Breast epithelium (tissue), 4 donors: ENCODE results near the gene GHRH. TPM values are rescaled to one million over a fixed set of nuclear protein-coding genes. Genes with fewer than 3 reads are reported as not detected.

Experiments
- DNase-seq, 2 donors: peaks; one replicate each; pipeline ENCODE4 v3.0.0-alpha.2; 2019; ENCODE audit warnings: low spot score in 2 of 2
- H3K27ac ChIP-seq, 2 donors: fragments of 200-600 bp; sonication (generic) in 1 of 2; one replicate each; pipeline ENCODE4 v1.5.1; 2016 to 2019; ENCODE audit warnings: mild to moderate bottlenecking in 1 of 2
- H3K27me3 ChIP-seq, 2 donors: fragments of 200-600 bp; sonication (generic) in 1 of 2; one replicate each; pipeline versions ENCODE4 v1.5.1 to v1.6.0; 2017 to 2019; ENCODE audit warnings: control low read depth in 1 of 2, mild to moderate bottlenecking in 1 of 2
- H3K36me3 ChIP-seq: fragments of 200-600 bp; one replicate; pipeline ENCODE4 v1.5.1; 2019
- H3K4me1 ChIP-seq, 2 donors: fragments of 200-600 bp; sonication (generic); one replicate each; pipeline ENCODE4 v1.5.1; 2016 to 2019; ENCODE audit warnings: control low read depth in 1 of 2
- H3K4me3 ChIP-seq, 3 donors: fragments of 200-600 bp; sonication (generic); 1 replicate in 2 of 3; 2 replicates in 1 of 3; pipeline ENCODE4 v1.5.1; 2016 to 2019; ENCODE audit warnings: mild to moderate bottlenecking in 3 of 3, moderate library complexity in 2 of 3
- H3K9me3 ChIP-seq, 2 donors: fragments of 200-600 bp; sonication (generic) in 1 of 2; one replicate each; pipeline ENCODE4 v1.5.1; 2016 to 2019; ENCODE audit warnings: control low read depth in 1 of 2
- CTCF ChIP-seq, 3 donors: fragments of 450-650 bp; IDR thresholded peaks; one replicate each; pipeline ENCODE4 v1.5.1; 2016 to 2017; ENCODE audit warnings: antibody characterized with exemption in 3 of 3, mild to moderate bottlenecking in 3 of 3, moderate library complexity in 3 of 3
- POLR2A ChIP-seq: fragments of 450-650 bp; IDR thresholded peaks from one replicate; pipeline ENCODE4 v1.6.1; 2016; ENCODE audit warnings: antibody characterized with exemption, mild to moderate bottlenecking, moderate library complexity
- POLR2AphosphoS5 ChIP-seq, 3 donors: sonication (generic); formaldehyde crosslinking; IDR thresholded peaks; one replicate each; pipeline ENCODE4 v1.6.1; 2017; ENCODE audit warnings: antibody characterized with exemption in 3 of 3
- intact Hi-C: fragments of 100-400 bp; cut with DNase I; formaldehyde crosslinking; loops from one replicate; pipeline ENCODE4 v1.15.1; 2023; ENCODE audit warnings: low total_unique reads
- total RNA-seq, 3 donors: library from RNA; depleted of rRNA; stranded (reverse); fragments of >200 nt; gene quantifications; one replicate each; pipeline ENCODE4 v1.1.0, GENCODE V29; 2016

Gene GHRH
- total RNA-seq, 3 donors from 2014 or later, result not detected

- TF ChIP-seq POLR2A (no peak), POLR2AphosphoS5 (IDR thresholded peaks at IDR 0.05) (no peak), CTCF (IDR thresholded peaks at IDR 0.05) (no peak)
Observed at GRCh38 chr20:37238935-37239451, 22.6 kb downstream of the GHRH start.

GRCh38 chr20:37238426-37238825, 23.2 kb downstream of the GHRH start:
- H3K9me3 ChIP-seq, result no peaks in the 10 kb centered on the region
- H3K36me3 ChIP-seq, result peaks cover 8% of the 10 kb centered on the region
- no peak for TF ChIP-seq POLR2A
- no peak for TF ChIP-seq CTCF (IDR thresholded peaks at IDR 0.05)
- TF ChIP-seq POLR2AphosphoS5 (IDR thresholded peaks at IDR 0.05), result no peak
- no peaks in the 10 kb centered on the region for H3K27me3 ChIP-seq
- intact Hi-C loops, result no loop called here
- peaks cover 0 to 2% of the 10 kb centered on the region in 2 donors for H3K4me1 ChIP-seq
- H3K27ac ChIP-seq, result no peak overlapping the region
- DNase-seq, result no peak
- H3K4me3 ChIP-seq, result no peak overlapping the region

More at GRCh38 chr20:37238935-37239451, 22.6 kb downstream of the GHRH start:
- Histone ChIP-seq H3K36me3 (peaks cover 8% of the 10 kb centered on the region), H3K27me3 (no peaks in the 10 kb centered on the region), H3K27ac (no peak overlapping the region), H3K4me1 (peaks cover 0 to 7% of the 10 kb centered on the region in 2 donors), H3K4me3 (no peak overlapping the region), H3K9me3 (no peaks in the 10 kb centered on the region)
- intact Hi-C loops, result no loop called here
- DNase-seq, result no peak

GRCh38 chr20:37237656-37238055, 24.0 kb downstream of the GHRH start:
- Histone ChIP-seq H3K4me3 (no peak overlapping the region), H3K36me3 (peaks cover 8% of the 10 kb centered on the region), H3K4me1 (no peaks in the 10 kb centered on the region), H3K27me3 (no peaks in the 10 kb centered on the region), H3K9me3 (no peaks in the 10 kb centered on the region), H3K27ac (no peak overlapping the region)
- intact Hi-C loops, result no loop called here
- DNase-seq, result no peak
- TF ChIP-seq POLR2A (no peak), POLR2AphosphoS5 (IDR thresholded peaks at IDR 0.05) (no peak), CTCF (IDR thresholded peaks at IDR 0.05) (no peak)

GRCh38 chr20:37236462-37236861, 25.2 kb downstream of the GHRH start:
- Histone ChIP-seq H3K9me3 (no peaks in the 10 kb centered on the region), H3K27me3 (no peaks in the 10 kb centered on the region)
- intact Hi-C loops, result no loop called here

GRCh38 chr20:37235065-37235464, 26.5 kb downstream of the GHRH start:
- no peak overlapping the region for H3K4me3 ChIP-seq
- H3K9me3 ChIP-seq, result no peaks in the 10 kb centered on the region
- no peak for DNase-seq
- no peak for TF ChIP-seq CTCF (IDR thresholded peaks at IDR 0.05)
- no peak for TF ChIP-seq POLR2AphosphoS5 (IDR thresholded peaks at IDR 0.05)
- TF ChIP-seq POLR2A, result no peak
- H3K27me3 ChIP-seq, result no peaks in the 10 kb centered on the region
- intact Hi-C loops, result no loop called here
- no peak overlapping the region for H3K27ac ChIP-seq
- H3K36me3 ChIP-seq, result peaks cover 4% of the 10 kb centered on the region
- no peaks in the 10 kb centered on the region for H3K4me1 ChIP-seq

More at GRCh38 chr20:37236462-37236861, 25.2 kb downstream of the GHRH start:
- Histone ChIP-seq H3K4me3 (no peak overlapping the region), H3K27ac (no peak overlapping the region), H3K4me1 (no peaks in the 10 kb centered on the region), H3K36me3 (peaks cover 5% of the 10 kb centered on the region)
- TF ChIP-seq POLR2AphosphoS5 (IDR thresholded peaks at IDR 0.05) (no peak), POLR2A (no peak), CTCF (IDR thresholded peaks at IDR 0.05) (no peak)
- DNase-seq, result no peak
